ENCODE results near the gene RNF167.

- TF ChIP-seq, protein P1, sequence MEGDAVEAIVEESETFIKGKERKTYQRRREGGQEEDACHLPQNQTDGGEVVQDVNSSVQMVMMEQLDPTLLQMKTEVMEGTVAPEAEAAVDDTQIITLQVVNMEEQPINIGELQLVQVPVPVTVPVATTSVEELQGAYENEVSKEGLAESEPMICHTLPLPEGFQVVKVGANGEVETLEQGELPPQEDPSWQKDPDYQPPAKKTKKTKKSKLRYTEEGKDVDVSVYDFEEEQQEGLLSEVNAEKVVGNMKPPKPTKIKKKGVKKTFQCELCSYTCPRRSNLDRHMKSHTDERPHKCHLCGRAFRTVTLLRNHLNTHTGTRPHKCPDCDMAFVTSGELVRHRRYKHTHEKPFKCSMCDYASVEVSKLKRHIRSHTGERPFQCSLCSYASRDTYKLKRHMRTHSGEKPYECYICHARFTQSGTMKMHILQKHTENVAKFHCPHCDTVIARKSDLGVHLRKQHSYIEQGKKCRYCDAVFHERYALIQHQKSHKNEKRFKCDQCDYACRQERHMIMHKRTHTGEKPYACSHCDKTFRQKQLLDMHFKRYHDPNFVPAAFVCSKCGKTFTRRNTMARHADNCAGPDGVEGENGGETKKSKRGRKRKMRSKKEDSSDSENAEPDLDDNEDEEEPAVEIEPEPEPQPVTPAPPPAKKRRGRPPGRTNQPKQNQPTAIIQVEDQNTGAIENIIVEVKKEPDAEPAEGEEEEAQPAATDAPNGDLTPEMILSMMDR (IDR thresholded peaks at IDR 0.05): no peak
- TF ChIP-seq POLR2A (IDR thresholded peaks at IDR 0.05) (no peak), POLR2AphosphoS5 (IDR thresholded peaks at IDR 0.05) (no peak)
Measured at GRCh38 chr17:4896332-4897197, 43.5 kb upstream of the RNF167 start.

All from upper lobe of left lung (tissue), 4 donors.